DND-41 (cell line): Measurements from ENCODE around the gene AK1.

Experiments used
- ATAC-seq: fragments of 200-7000 bp; cut with Tn5 transposase; 3 replicates; pipeline ENCODE4 v1.9.1; 2021; ENCODE audit warnings: low read depth; ENCODE audit not compliant: insufficient read depth
- DNase-seq: peaks from one replicate; pipeline ENCODE4 v3.0.0-alpha.2; 2020
- H2AFZ ChIP-seq: 2 replicates; pipeline ENCODE4 v1.6.0; 2012; ENCODE audit warnings: low read depth, low read length
- H3K27ac ChIP-seq: 2 replicates; pipeline ENCODE4 v1.5.1; 2012; ENCODE audit warnings: low read length, inconsistent platforms
- H3K27me3 ChIP-seq: fragments of 200-600 bp; sonication (generic); 2 replicates; pipeline ENCODE4 v1.6.0; 2012; ENCODE audit warnings: low read length, mild to moderate bottlenecking, inconsistent platforms; ENCODE audit not compliant: insufficient read depth, poor library complexity
- H3K36me3 ChIP-seq: 2 replicates; pipeline ENCODE4 v1.5.1; 2012; ENCODE audit warnings: low read length, inconsistent platforms; ENCODE audit not compliant: insufficient read depth
- H3K4me1 ChIP-seq: 2 replicates; pipeline ENCODE4 v1.5.1; 2012; ENCODE audit warnings: mild to moderate bottlenecking, low read length; ENCODE audit not compliant: insufficient read depth
- H3K4me2 ChIP-seq: 2 replicates; pipeline ENCODE4 v1.6.0; 2012; ENCODE audit warnings: mild to moderate bottlenecking, moderate library complexity, low read length, inconsistent platforms; ENCODE audit not compliant: insufficient read depth
- H3K4me3 ChIP-seq, 2 experiments: fragments of 200-600 bp in 1 of 2; shearing (Covaris generic) in 1 of 2; 2 replicates each; pipeline ENCODE4 v1.5.1; 2012 to 2016; ENCODE audit warnings: inconsistent platforms in 2 of 2, low read length in 2 of 2, mild to moderate bottlenecking in 2 of 2, low read depth in 1 of 2, moderate library complexity in 1 of 2
- H3K79me2 ChIP-seq: 2 replicates; pipeline ENCODE4 v1.6.0; 2012; ENCODE audit warnings: low read length, inconsistent platforms; ENCODE audit not compliant: insufficient read depth
- H3K9ac ChIP-seq: 2 replicates; pipeline ENCODE4 v1.6.0; 2012; ENCODE audit warnings: low read depth, mild to moderate bottlenecking, inconsistent platforms, low read length, moderate library complexity
- H3K9me3 ChIP-seq: 2 replicates; pipeline ENCODE4 v1.5.1; 2012; ENCODE audit warnings: low read length, moderate library complexity, mild to moderate bottlenecking, inconsistent platforms; ENCODE audit not compliant: insufficient read depth, severe bottlenecking
- H4K20me1 ChIP-seq: 2 replicates; pipeline ENCODE4 v1.6.0; 2012; ENCODE audit warnings: low read length; ENCODE audit not compliant: insufficient read depth
- CTCF ChIP-seq: IDR thresholded peaks from 2 replicates; pipeline ENCODE4 v1.5.1; 2012; ENCODE audit warnings: borderline replicate concordance, low read length, moderate library complexity, mild to moderate bottlenecking; ENCODE audit not compliant: poor library complexity, severe bottlenecking; ENCODE audit errors: extremely low read depth
- EZH2 ChIP-seq: IDR thresholded peaks from 3 replicates; pipeline ENCODE4 v1.6.1; 2012; ENCODE audit warnings: borderline replicate concordance, low read depth, mild to moderate bottlenecking, moderate library complexity, low read length, inconsistent platforms; ENCODE audit not compliant: severe bottlenecking

Gene AK1

GRCh38 chr9:127876764-127877562, 512 bp downstream of the AK1 start:
- H3K79me2 ChIP-seq: no peaks in the 10 kb centered on the region
- H3K27ac ChIP-seq: no peak overlapping the region
- no peak overlapping the region for H3K4me3 ChIP-seq
- no peak overlapping the region for H2AFZ ChIP-seq
- DNase-seq (no peak), ATAC-seq (no peak)
- H3K4me2 ChIP-seq: no peak overlapping the region
- H3K36me3 ChIP-seq: no peaks in the 10 kb centered on the region
- no peaks in the 10 kb centered on the region for H3K4me1 ChIP-seq
- no peaks in the 10 kb centered on the region for H4K20me1 ChIP-seq
- H3K9ac ChIP-seq: no peak overlapping the region
- no peaks in the 10 kb centered on the region for H3K9me3 ChIP-seq
- TF ChIP-seq CTCF (no peak), EZH2 (no peak)
- no peaks in the 10 kb centered on the region for H3K27me3 ChIP-seq

GRCh38 chr9:127876026-127876763, 1.3 kb downstream of the AK1 start:
- no peak overlapping the region for H3K9ac ChIP-seq
- H3K4me1 ChIP-seq: no peaks in the 10 kb centered on the region

GRCh38 chr9:127875306-127875966, 2.0 kb downstream of the AK1 start:
- Histone ChIP-seq H3K27ac (no peak overlapping the region), H3K9me3 (no peaks in the 10 kb centered on the region), H2AFZ (no peak overlapping the region), H3K4me1 (no peaks in the 10 kb centered on the region), H3K79me2 (no peaks in the 10 kb centered on the region), H3K9ac (no peak overlapping the region), H3K4me3 (no peak overlapping the region), H4K20me1 (no peaks in the 10 kb centered on the region; the same call in 1 of the 2 replicates), H3K4me2 (no peak overlapping the region), H3K36me3 (no peaks in the 10 kb centered on the region), H3K27me3 (no peaks in the 10 kb centered on the region)
- TF ChIP-seq CTCF (no peak), EZH2 (no peak)
- DNase-seq (no peak), ATAC-seq (no peak)

More at GRCh38 chr9:127876026-127876763, 1.3 kb downstream of the AK1 start:
- TF ChIP-seq EZH2: no peak
- TF ChIP-seq CTCF: no peak
- Histone ChIP-seq H4K20me1 (no peaks in the 10 kb centered on the region), H3K27me3 (no peaks in the 10 kb centered on the region), H3K9me3 (no peaks in the 10 kb centered on the region), H3K4me3 (no peak overlapping the region), H3K79me2 (no peaks in the 10 kb centered on the region), H3K36me3 (no peaks in the 10 kb centered on the region), H3K4me2 (no peak overlapping the region), H3K27ac (no peak overlapping the region), H2AFZ (no peak overlapping the region)
- no peak for DNase-seq
- ATAC-seq: no peak
